ENCODE results near the gene MUC6.

MUC6 gene

GRCh38 chr11:1036303-1036923 lies at the start of gene MUC6:
TSS of gene MUC6 (minus strand) at chr11:1036718. CDS start at chr11:1036655, 63 bp downstream.
- DNase-seq (ENCODE audit: low read depth), result no peak

- DNase-seq (ENCODE audit: low read depth), result no peak
These were observed 49.1 kb upstream of the MUC6 start for GRCh38 chr11:1085440-1086170.

GRCh38 chr11:1084561-1085439 lies 48.3 kb upstream of the MUC6 start:
- DNase-seq (ENCODE audit: low read depth), result no peak

GRCh38 chr11:1083621-1084551 lies 47.4 kb upstream of the MUC6 start:
- DNase-seq (ENCODE audit: low read depth), result no peak

- DNase-seq (ENCODE audit: low read depth), result no peak
These were observed 46.5 kb upstream of the MUC6 start for GRCh38 chr11:1082728-1083620.

GRCh38 chr11:1082346-1082727 lies 45.8 kb upstream of the MUC6 start:
- no peak for DNase-seq (ENCODE audit: low read depth)

GRCh38 chr11:1081601-1082311 lies 45.2 kb upstream of the MUC6 start:
- no peak for DNase-seq (ENCODE audit: low read depth)

GRCh38 chr11:1078191-1078601 lies 41.7 kb upstream of the MUC6 start:
- DNase-seq (ENCODE audit: low read depth), result no peak

GRCh38 chr11:1077417-1078119 lies 41.0 kb upstream of the MUC6 start:
- DNase-seq (ENCODE audit: low read depth), result no peak

- DNase-seq (ENCODE audit: low read depth), result no peak
These were observed 40.5 kb upstream of the MUC6 start for GRCh38 chr11:1077033-1077416.

- no peak for DNase-seq (ENCODE audit: low read depth)
These were observed 39.6 kb upstream of the MUC6 start for GRCh38 chr11:1076061-1076665.

- no peak for DNase-seq (ENCODE audit: low read depth)
These were observed 38.9 kb upstream of the MUC6 start for GRCh38 chr11:1075341-1075911.

GRCh38 chr11:1074244-1075221 lies 38.0 kb upstream of the MUC6 start, which contains the start of gene MUC2:
TSS of gene MUC2 (plus strand) at chr11:1074874.
- DNase-seq (ENCODE audit: low read depth), result no peak

GRCh38 chr11:1073851-1074243 lies 37.3 kb upstream of the MUC6 start:
- DNase-seq (ENCODE audit: low read depth), result no peak

GRCh38 chr11:1073261-1073724 lies 36.8 kb upstream of the MUC6 start:
- DNase-seq (ENCODE audit: low read depth), result no peak

GRCh38 chr11:1072821-1073231 lies 36.3 kb upstream of the MUC6 start:
- DNase-seq (ENCODE audit: low read depth), result no peak

All from activated T-cell treated with anti-CD3 and anti-CD28 coated beads for 48 hours (primary cell).